NCI-H2081 treated with DMSO at 0.1 percent for 48 hours (cell line): ENCODE measurements around the gene TNKS2.

ENCODE experiments used
- DNase-seq: peaks from one replicate; lab custom pipeline; 2025; lab: John Stamatoyannopoulos, UW

The TNKS2 gene

GRCh38 chr10:91908337-91909116 is 110.3 kb downstream of the TNKS2 start:
- DNase-seq, result peak; percentile 29

DNA sequence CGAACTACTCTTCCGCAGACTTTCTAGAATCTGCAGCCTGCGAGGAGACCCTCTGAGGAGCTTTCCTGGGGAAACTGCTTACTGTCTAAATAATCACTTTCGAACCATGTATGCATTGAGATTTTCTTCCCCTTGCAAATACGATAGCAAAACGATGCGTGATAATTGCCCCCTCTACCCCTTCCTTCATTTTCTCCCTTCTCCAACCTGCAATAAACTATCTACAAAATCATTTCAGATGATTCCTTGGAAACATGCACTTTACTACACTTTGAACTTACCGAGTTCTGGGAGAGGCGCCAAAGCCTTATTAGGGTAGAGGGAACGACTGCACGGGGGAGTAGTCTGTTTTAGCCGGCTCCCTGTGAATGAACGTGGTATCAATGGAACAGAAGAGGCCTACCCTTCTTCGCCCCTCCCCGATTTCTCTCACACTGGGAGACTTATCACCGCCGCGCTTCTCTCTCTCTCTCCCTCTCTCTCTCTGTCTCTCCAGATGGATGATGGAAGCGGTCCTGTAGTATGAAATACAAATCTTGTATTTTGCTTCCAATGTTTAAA is 111.0 kb downstream of the TNKS2 start, which contains the start of gene FGFBP3:
Gene FGFBP3, minus strand, starts transcription at position 370 of the 561 bp plus-strand sequence. CDS start 517 bp downstream, outside the sequence.
- DNase-seq, result no peak

DNA sequence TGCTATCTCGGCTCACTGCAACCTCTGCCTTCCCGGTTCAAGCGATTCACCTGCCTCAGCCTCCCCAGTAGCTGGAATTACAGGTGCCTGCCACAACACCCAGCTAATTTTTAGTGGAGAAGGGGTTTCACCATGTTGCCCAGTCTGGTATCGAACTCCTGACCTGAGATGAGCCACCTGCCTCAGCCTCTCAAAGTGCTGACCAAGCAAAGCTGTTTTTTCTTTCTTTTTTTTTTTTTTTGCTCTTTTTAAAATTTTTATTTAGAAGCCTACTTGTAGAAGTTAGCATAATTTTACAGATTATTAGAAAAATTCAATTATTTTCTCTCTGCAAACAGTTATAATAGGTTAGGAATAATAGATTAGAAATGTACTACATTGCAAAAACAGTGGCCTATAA is 112.2 kb downstream of the TNKS2 start:
- DNase-seq, result no peak
